GM12878 (cell line): Measurements from ENCODE around the gene IPPK. TPM values are rescaled to one million over a fixed set of nuclear protein-coding genes. Genes with fewer than 3 reads are reported as not detected.

Experiments
- ATAC-seq: fragments of 200-7000 bp; cut with Tn5 transposase; 3 replicates; pipeline ENCODE4 v1.9.1; 2020; ENCODE audit warnings: mild to moderate bottlenecking, moderate library complexity
- BruUV-seq: library from RNA; stranded (reverse); fragments of 400-500 nt; replicated peaks from 2 replicates; lab custom pipeline; 2021; lab: Mats Ljungman, UMichigan
- CTCF ChIA-PET: fragments of 300-600 bp; sonication (Branson Sonifier 250); formaldehyde crosslinking; extraction: SDS; loops from one replicate; lab custom pipeline; 2021; ENCODE audit warnings: inconsistent platforms; lab: Yijun Ruan, JAX
- POLR2A ChIA-PET: fragments of 350-600 bp; formaldehyde crosslinking; extraction: SDS; loops from one replicate; lab custom pipeline; 2021; ENCODE audit warnings: inconsistent platforms; lab: Charles Lee
- RAD21 ChIA-PET: fragments of 300-600 bp; sonication (Branson Sonifier 250); formaldehyde crosslinking; loops from one replicate; lab custom pipeline; 2023; ENCODE audit warnings: antibody characterized with exemption; ENCODE audit not compliant: unreplicated experiment; lab: Charles Lee
- SMC1A ChIA-PET: fragments of 300-600 bp; sonication (Branson Sonifier 250); formaldehyde crosslinking; loops from one replicate; lab custom pipeline; 2023; ENCODE audit not compliant: unreplicated experiment, uncharacterized antibody; lab: Charles Lee
- DNase-seq: peaks from one replicate; pipeline ENCODE4 v3.0.0-alpha.2; 2011; ENCODE audit warnings: low read depth, low spot score
- FAIRE-seq: peaks from 3 replicates; lab custom pipeline; 2011; peaks lifted over from hg19 to GRCh38; lab: Jason Lieb, UNC
- H2AFZ ChIP-seq: 2 replicates; pipeline ENCODE4 v1.6.0; 2011; ENCODE audit warnings: low read depth, low read length, control low read depth; ENCODE audit not compliant: control insufficient read depth
- H3K27ac ChIP-seq: 2 replicates; pipeline ENCODE4 v1.5.1; 2011; ENCODE audit warnings: control low read depth; ENCODE audit not compliant: control insufficient read depth, insufficient read depth
- H3K27me3 ChIP-seq, 2 experiments: replicated peaks in 1 of 2; 2 replicates each; pipeline versions ENCODE4 v1.6.0 to v1.6.1; 2011; ENCODE audit warnings: low read length in 1 of 2; ENCODE audit not compliant: control insufficient read depth in 2 of 2, insufficient read depth in 2 of 2
- H3K36me3 ChIP-seq, 2 experiments: 2 replicates each; pipeline ENCODE4 v1.5.1; 2011; ENCODE audit warnings: low read length in 1 of 2; ENCODE audit not compliant: control insufficient read depth in 2 of 2, insufficient read depth in 2 of 2
- H3K4me1 ChIP-seq: 2 replicates; pipeline ENCODE4 v1.6.1; 2011; ENCODE audit warnings: mild to moderate bottlenecking, low read length, moderate library complexity, mixed read lengths; ENCODE audit not compliant: control insufficient read depth, insufficient read depth
- H3K4me2 ChIP-seq: 2 replicates; pipeline ENCODE4 v1.6.0; 2011; ENCODE audit warnings: control low read depth; ENCODE audit not compliant: control insufficient read depth, insufficient read depth
- H3K4me3 ChIP-seq: fragments of 200-600 bp; sonication (generic); 2 replicates; pipeline ENCODE4 v1.5.1; 2016
- H3K79me2 ChIP-seq: 2 replicates; pipeline ENCODE4 v1.6.0; 2011; ENCODE audit warnings: low read length; ENCODE audit not compliant: control insufficient read depth, insufficient read depth
- H3K9ac ChIP-seq: 2 replicates; pipeline ENCODE4 v1.8.0; 2011; ENCODE audit warnings: low read length, control low read depth, mixed read lengths; ENCODE audit not compliant: control insufficient read depth, insufficient read depth
- H3K9me3 ChIP-seq: replicated peaks from 3 replicates; pipeline ENCODE4 v1.5.1; 2011; ENCODE audit warnings: mild to moderate bottlenecking, low read length; ENCODE audit not compliant: control insufficient read depth, insufficient read depth
- H4K20me1 ChIP-seq: 2 replicates; pipeline ENCODE4 v1.6.0; 2011; ENCODE audit not compliant: control insufficient read depth, insufficient read depth
- CEBPB ChIP-seq, 2 experiments: fragments of 150-350 bp in 1 of 2; IDR thresholded peaks; 2 replicates each; pipeline ENCODE4 v1.6.1; 2012 to 2014; ENCODE audit warnings: low read depth in 2 of 2, low read length in 2 of 2, borderline replicate concordance in 1 of 2, inconsistent platforms in 1 of 2
- CHD2 ChIP-seq: IDR thresholded peaks from 2 replicates; pipeline ENCODE4 v1.6.1; 2011; ENCODE audit warnings: low read depth, low read length, improper control_type of control experiment, borderline replicate concordance
- CTCF ChIP-seq, 3 experiments: IDR thresholded peaks in 2 of 3; conservative IDR thresholded peaks in 1 of 3; 2 replicates each; pipeline ENCODE4 v1.5.1; 2011; ENCODE audit warnings: low read depth in 3 of 3, low read length in 3 of 3, mild to moderate bottlenecking in 3 of 3, control low read depth in 2 of 3, moderate library complexity in 2 of 3, inconsistent platforms in 1 of 3, mixed read lengths in 1 of 3; ENCODE audit not compliant: control insufficient read depth in 2 of 3, insufficient read depth in 1 of 3; ENCODE audit errors: extremely low read depth in 1 of 3
- HCFC1 ChIP-seq: fragments of 150-350 bp; IDR thresholded peaks from 2 replicates; pipeline ENCODE4 v1.6.1; 2014; ENCODE audit warnings: low read length
- PKNOX1 ChIP-seq: fragments of 450-650 bp; IDR thresholded peaks from 2 replicates; pipeline ENCODE4 v1.6.1; 2016; ENCODE audit warnings: mild to moderate bottlenecking
- RAD21 ChIP-seq: IDR thresholded peaks from 2 replicates; pipeline ENCODE4 v1.6.1; 2011; ENCODE audit warnings: mild to moderate bottlenecking, low read depth, low read length, moderate library complexity; ENCODE audit not compliant: insufficient read depth
- RB1 ChIP-seq: fragments of 450-650 bp; formaldehyde crosslinking; IDR thresholded peaks from 2 replicates; pipeline ENCODE4 v1.6.1; 2017; ENCODE audit warnings: mild to moderate bottlenecking, borderline replicate concordance
- RUNX3 ChIP-seq: IDR thresholded peaks from 2 replicates; pipeline ENCODE4 v1.6.1; 2012; ENCODE audit warnings: low read length, inconsistent platforms
- SMC3 ChIP-seq: IDR thresholded peaks from 2 replicates; pipeline ENCODE4 v1.6.1; 2011; ENCODE audit warnings: low read length, improper control_type of control experiment, borderline replicate concordance
- USF2 ChIP-seq: IDR thresholded peaks from 2 replicates; pipeline ENCODE4 v1.6.1; 2011; ENCODE audit warnings: low read depth, low read length, improper control_type of control experiment, borderline replicate concordance
- YY1 ChIP-seq: IDR thresholded peaks from 2 replicates; pipeline ENCODE4 v1.6.1; 2011; ENCODE audit warnings: low read depth, mild to moderate bottlenecking, low read length
- ZBED1 ChIP-seq: IDR thresholded peaks from 2 replicates; pipeline ENCODE4 v1.6.1; 2016; ENCODE audit warnings: borderline replicate concordance
- WGBS: methylation state at CpG from one replicate; pipeline ENCODE4 v1.1.6; 2016; ENCODE audit warnings: low lambda C conversion rate; ENCODE audit not compliant: insufficient replicate concordance, insufficient coverage; ENCODE audit errors: missing lambda C conversion rate; 5-methylcytosine and 5-hydroxymethylcytosine counted together
- in situ Hi-C: fragments of 300-500 bp; cut with MboI; formaldehyde crosslinking; loops from 9 replicates; pipeline ENCODE4 v1.14.3; 2018; ENCODE audit warnings: mixed read lengths
- intact Hi-C: fragments of 100-400 bp; cut with micrococcal nuclease; formaldehyde crosslinking; loops from one replicate; pipeline ENCODE4 v1.14.2; 2022; ENCODE audit not compliant: unreplicated experiment
- polyA plus RNA-seq, 11 experiments: library from polyadenylated mRNA; depleted of rRNA in 4 of 11; unstranded in 6 of 11; stranded (reverse) in 5 of 11; fragments of >200 nt; fragmentation: Nextera tagmentation in 4 of 11; fragmentation: Illumina TruSeq in 1 of 11; extraction: Ambion mirVana in 4 of 11; extraction: Trizol in 1 of 11; gene quantifications; 1 replicate in 1 of 11; 2 replicates in 10 of 11; pipeline versions ENCODE4 v1.2.1 to v1.2.3, GENCODE V29; 2011 to 2016; ENCODE audit warnings: inconsistent platforms in 2 of 11, missing spikeins in 2 of 11, low read depth in 1 of 11
- total RNA-seq, 4 experiments: library from RNA; depleted of rRNA in 3 of 4; stranded (reverse); fragments of >200 nt in 3 of 4; fragmentation: Illumina TruSeq in 1 of 4; extraction: Trizol in 1 of 4; gene quantifications; 2 replicates each; pipeline versions ENCODE4 v1.2.1 to v1.2.3, GENCODE V29; 2013 to 2021

The IPPK gene
- total and polyA plus RNA-seq, 10 of the 15 experiments (the other 5 are each of a cell fraction or from before 2014, with no cell fraction given): 2.1 to 22.1 (median 11.4) TPM

GRCh38 chr9:92716557-92716956, 46.6 kb upstream of the IPPK start:
- TF ChIP-seq CEBPB (IDR thresholded peaks at IDR 0.05; ENCODE audit: borderline replicate concordance in 1 of 2, low read depth in 2 of 2, low read length in 2 of 2) (no peak), ZBED1 (no peak), SMC3 (peak; percentile 81), PKNOX1 (no peak), RUNX3 (0 out of 2 replicates have a peak, but pooled peaks have one; percentile 21), YY1 (peak; percentile 56; the same call in 1 of the 2 replicates), CHD2 (no peak), RAD21 (peak; percentile 92), USF2 (no peak), RB1 (0 out of 2 replicates have a peak, but pooled peaks have one; percentile 47), CTCF (IDR thresholded peaks at IDR 0.05 in 2 of 3, conservative IDR thresholded peaks at IDR 0.05 in 1 of 3; ENCODE audit: control insufficient read depth in 2 of 3, extremely low read depth in 1 of 3, insufficient read depth in 1 of 3, low read depth in 3 of 3, low read length in 3 of 3) (peak; percentile 85 to 93 (median 92)), HCFC1 (no peak)
- peak; percentile 90 for ATAC-seq
- in situ Hi-C loops: loop anchor here (5.0 kb wide), 1 partner anchor 76 kb away; no protein-coding TSS in a partner anchor
- H3K9me3 ChIP-seq: no peaks in the 10 kb centered on the region
- peak overlapping the region; percentile 85 for H3K4me2 ChIP-seq
- peaks cover 46% of the 10 kb centered on the region for H3K4me1 ChIP-seq
- POLR2A ChIA-PET: interaction anchor here (0.6 kb wide), 1 partner anchor 511 kb away, joined by 3 read pairs; no protein-coding TSS in a partner anchor
- peak overlapping the region; percentile 15; the same call in 1 of the 2 replicates for H3K9ac ChIP-seq
- intact Hi-C loops: loop anchor here (1.0 kb wide), 2 partner anchors 48 to 74 kb away; partner anchors contain the start of gene BICD2
- no peak for DNase-seq
- SMC1A ChIA-PET: interaction anchor here (0.9 to 4.5 kb wide), 4 partner anchors 13 to 159 kb away, joined by 3 to 31 read pairs (median 7); no protein-coding TSS in a partner anchor
- WGBS: 25% methylated on average over 4 of the region's 4 CpGs
- H3K4me3 ChIP-seq: no peak overlapping the region
- BruUV-seq: no TSS peak
- peak; percentile 78 for FAIRE-seq
- H3K27ac ChIP-seq: peak overlapping the region; percentile 58
- no peaks in the 10 kb centered on the region for H3K27me3 ChIP-seq
- H3K79me2 ChIP-seq: peaks cover 2% of the 10 kb centered on the region; the same call in 1 of the 2 replicates
- RAD21 ChIA-PET: interaction anchor here (0.6 to 4.5 kb wide), 6 partner anchors 13 to 79 kb away, joined by 3 to 32 read pairs (median 4); partner anchors contain the start of gene IPPK
- H2AFZ ChIP-seq: no peak overlapping the region
- H3K36me3 ChIP-seq: peaks cover 31 to 64% of the 10 kb centered on the region in 2 experiments
- no peaks in the 10 kb centered on the region; the same call in 1 of the 2 replicates for H4K20me1 ChIP-seq
- CTCF ChIA-PET: interaction anchor here (0.6 to 10.7 kb wide), 21 partner anchors 15 to 581 kb away, joined by 3 to 156 read pairs (median 3); no protein-coding TSS in a partner anchor
